Measurements from ENCODE around the gene PIH1D1.

GRCh38 chr19:49453757-49454240, 2.2 kb upstream of the PIH1D1 start:
- TF ChIP-seq CTCF (conservative IDR thresholded peaks at IDR 0.05 in 1 of 2, IDR thresholded peaks at IDR 0.05 in 1 of 2; ENCODE audit: extremely low read depth in 1 of 2, insufficient read depth in 1 of 2, low read depth in 1 of 2, low read length in 2 of 2) (no peak), EZH2 (IDR thresholded peaks at IDR 0.05; ENCODE audit: borderline replicate concordance, low read length) (no peak)

All from mammary epithelial cell (primary cell).